SW 1271 (cell line): ENCODE results near the gene NDE1.
A peak's percentile ranks its signal among the peaks of the same experiment; 100 is the strongest.

Source experiments
- DNase-seq, 2 experiments: peaks; one replicate each; lab custom pipeline; 2025; lab: John Stamatoyannopoulos, UW

NDE1 gene

GRCh38 chr16:15737140-15737644, 87.1 kb downstream of the NDE1 start:
- no peak for DNase-seq

- no peak for DNase-seq
These were observed 89.4 kb downstream of the NDE1 start for GRCh38 chr16:15739464-15739863.

GRCh38 chr16:15739950-15740349, 89.9 kb downstream of the NDE1 start:
- no peak for DNase-seq

GRCh38 chr16:15741207-15741871, 91.3 kb downstream of the NDE1 start:
- no peak for DNase-seq

GRCh38 chr16:15742716-15743115, 92.7 kb downstream of the NDE1 start:
- DNase-seq: no peak

- no peak for DNase-seq
These were observed 93.6 kb downstream of the NDE1 start for GRCh38 chr16:15743657-15744056.

GRCh38 chr16:15746332-15746731, 96.3 kb downstream of the NDE1 start:
- DNase-seq: no peak

GRCh38 chr16:15747937-15748336, 97.9 kb downstream of the NDE1 start:
- no peak for DNase-seq

GRCh38 chr16:15748654-15749053, 98.6 kb downstream of the NDE1 start:
- DNase-seq: no peak

GRCh38 chr16:15749371-15749770, 99.3 kb downstream of the NDE1 start:
- DNase-seq: no peak

- no peak for DNase-seq
These were observed 99.9 kb downstream of the NDE1 start for GRCh38 chr16:15749985-15750384.

- no peak for DNase-seq
These were observed 101.9 kb downstream of the NDE1 start for GRCh38 chr16:15751940-15752339.

- DNase-seq: no peak
These were observed 102.9 kb downstream of the NDE1 start for GRCh38 chr16:15752717-15753488.

- no peak for DNase-seq
These were observed 104.9 kb downstream of the NDE1 start for GRCh38 chr16:15754821-15755534.

GRCh38 chr16:15757077-15757386, 107.0 kb downstream of the NDE1 start:
- DNase-seq: no peak

- no peak for DNase-seq
These were observed 107.7 kb downstream of the NDE1 start for GRCh38 chr16:15757630-15758251.

GRCh38 chr16:15759070-15759469, 109.0 kb downstream of the NDE1 start:
- DNase-seq: no peak

GRCh38 chr16:15760129-15760528, 110.1 kb downstream of the NDE1 start:
- DNase-seq: no peak

- DNase-seq: no peak
These were observed 114.1 kb downstream of the NDE1 start for GRCh38 chr16:15764112-15764511.

- DNase-seq: no peak
These were observed 115.1 kb downstream of the NDE1 start for GRCh38 chr16:15765116-15765515.

GRCh38 chr16:15765880-15766279, 115.8 kb downstream of the NDE1 start:
- DNase-seq: peak in 1 of 2 experiments; percentile 22

- no peak for DNase-seq
These were observed 116.9 kb downstream of the NDE1 start for GRCh38 chr16:15766918-15767317.
